Lung microvascular endothelial cell (primary cell): ENCODE results near the gene CEP72. TPM values are rescaled to one million over a fixed set of nuclear protein-coding genes. Genes with fewer than 3 reads are reported as not detected.

Experiments
- DNase-seq, 2 donors: peaks; one replicate each; pipeline versions ENCODE4 v3.0.0 to v3.0.0-alpha.2; 2010; ENCODE audit warnings: low read depth in 2 of 2
- total RNA-seq: library from RNA; depleted of rRNA; stranded (reverse); fragments of >200 nt; gene quantifications from 2 replicates; pipeline ENCODE4 v1.2.1, GENCODE V29; 2014

The CEP72 gene
- total RNA-seq, 1 donor from 2014 or later: 0.99 TPM

- DNase-seq: no peak
These were observed 24.8 kb downstream of the CEP72 start for GRCh38 chr5:636951-637350.

DNA sequence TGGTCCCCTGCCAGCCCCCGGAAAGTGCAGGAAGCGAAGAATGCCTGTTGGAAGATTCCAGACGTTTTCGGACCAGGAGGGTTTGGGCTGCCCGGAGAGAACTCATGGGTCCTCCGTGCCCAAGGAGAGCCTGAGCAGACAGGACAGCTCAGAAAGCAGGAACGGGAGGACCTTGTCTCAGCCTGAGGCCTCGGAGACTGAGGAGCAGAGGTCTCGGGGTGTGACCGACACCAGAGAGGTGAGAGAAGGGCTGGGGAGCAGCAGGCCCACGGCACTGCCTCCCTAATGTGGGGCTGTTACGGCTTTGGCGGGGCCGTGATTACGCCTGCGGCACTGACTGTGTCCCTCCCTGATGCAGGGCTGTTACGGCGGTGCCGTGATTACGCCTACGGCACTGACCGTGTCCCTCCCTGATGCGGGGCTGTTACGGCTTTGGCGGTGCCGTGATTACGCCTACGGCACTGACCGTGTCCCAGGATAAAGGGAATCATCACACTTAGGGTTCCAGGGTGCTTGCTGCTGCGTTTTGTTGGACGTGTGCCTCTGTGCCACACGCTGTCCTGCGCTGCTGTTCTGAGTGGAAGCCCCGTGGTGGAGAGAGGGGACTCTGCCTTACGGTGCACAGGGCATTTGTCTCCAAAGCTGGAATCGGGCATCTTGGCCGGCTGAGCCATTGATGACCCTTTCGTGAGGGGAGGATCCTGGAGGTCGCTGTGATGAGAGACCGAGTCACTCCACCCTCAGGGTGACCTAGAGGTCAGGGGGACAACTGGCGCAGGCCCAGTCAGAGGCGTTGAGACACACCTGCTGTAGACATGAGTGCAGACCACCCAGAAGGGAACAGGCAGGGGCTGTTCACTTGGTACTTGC, 25.7 kb downstream of the CEP72 start:
- DNase-seq: no peak

DNA sequence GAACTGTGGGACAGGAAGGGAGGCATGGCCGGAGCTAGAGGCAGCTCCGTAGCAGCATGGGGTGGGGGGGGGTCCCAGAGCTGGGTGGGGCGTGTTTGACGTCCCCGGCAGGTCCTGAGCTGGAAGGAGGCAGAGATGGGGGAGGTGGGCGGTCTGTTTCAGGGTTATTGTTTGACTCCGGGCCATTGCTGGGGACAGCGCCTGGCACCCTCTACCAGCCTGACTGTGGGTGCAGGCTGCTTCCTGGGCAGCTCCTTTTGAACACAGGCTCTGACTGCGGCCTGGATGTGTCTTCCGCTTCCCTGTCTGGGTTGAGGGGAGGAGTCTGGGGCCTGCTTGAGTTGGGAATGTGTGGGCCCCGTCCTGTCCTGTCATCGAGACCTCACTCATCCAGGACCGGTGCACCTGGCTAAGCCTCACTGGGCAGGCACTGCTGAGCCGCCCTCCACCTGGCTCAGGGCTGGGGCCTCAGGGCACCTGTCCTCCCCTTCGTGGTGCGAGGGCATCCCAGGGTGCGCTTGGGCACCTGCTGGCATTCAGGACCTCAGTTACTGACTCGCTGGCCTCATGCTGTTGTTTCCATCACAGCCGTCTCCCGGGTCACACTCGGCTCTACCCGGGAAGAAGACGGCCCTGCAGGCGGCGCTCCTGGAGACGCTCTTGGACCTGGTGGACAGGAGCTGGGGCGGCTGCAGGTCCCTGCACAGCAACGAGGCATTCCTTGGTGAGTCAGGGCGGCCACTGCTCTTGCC, 26.5 kb downstream of the CEP72 start:
- DNase-seq: no peak

- DNase-seq: no peak
These were observed 27.1 kb downstream of the CEP72 start for GRCh38 chr5:639253-639530.

- DNase-seq: no peak
These were observed 27.6 kb downstream of the CEP72 start for GRCh38 chr5:639584-640213.

DNA sequence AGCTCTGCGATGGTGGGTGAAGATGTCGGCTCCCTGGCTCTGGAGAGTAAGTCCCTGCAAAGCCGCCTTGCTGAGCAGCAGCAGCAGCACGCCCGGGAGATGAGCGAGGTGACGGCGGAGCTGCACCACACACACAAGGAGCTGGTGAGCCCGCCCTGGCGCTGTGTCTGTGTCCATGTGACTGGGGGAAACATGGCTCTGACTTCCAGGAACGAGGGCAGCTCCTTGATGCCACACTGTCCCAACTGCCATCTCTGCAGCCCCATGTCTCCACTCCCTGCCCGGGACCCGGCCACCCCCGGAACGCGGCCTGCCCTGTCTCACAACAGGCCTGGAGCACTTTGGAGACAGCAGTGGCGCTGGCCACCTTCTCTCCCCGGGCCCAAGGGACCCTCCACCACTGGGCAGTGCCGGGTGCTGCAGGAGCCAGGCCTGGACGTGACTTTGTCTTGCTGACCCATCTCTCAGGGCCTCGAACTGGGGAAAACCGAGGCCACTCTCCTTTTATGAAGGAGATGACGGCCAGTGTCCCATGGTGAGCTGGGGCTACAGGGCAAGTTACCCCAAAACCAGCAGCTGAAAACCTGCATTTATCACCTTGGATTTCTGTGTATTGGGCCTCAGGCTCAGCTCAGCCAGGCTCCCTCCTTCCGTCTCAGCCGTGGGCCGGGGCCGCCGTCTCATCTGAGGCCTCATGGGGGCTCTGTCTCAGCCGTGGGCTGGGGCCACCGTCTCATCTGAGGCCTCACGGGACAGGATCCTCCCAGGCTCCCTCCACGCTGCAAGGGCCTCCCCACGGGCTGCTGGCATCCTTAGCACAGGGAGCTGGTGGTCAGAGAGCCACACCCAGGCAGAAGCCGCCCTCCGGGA, 28.6 kb downstream of the CEP72 start:
- no peak for DNase-seq

GRCh38 chr5:641331-641765, 29.2 kb downstream of the CEP72 start:
- DNase-seq: no peak

DNA sequence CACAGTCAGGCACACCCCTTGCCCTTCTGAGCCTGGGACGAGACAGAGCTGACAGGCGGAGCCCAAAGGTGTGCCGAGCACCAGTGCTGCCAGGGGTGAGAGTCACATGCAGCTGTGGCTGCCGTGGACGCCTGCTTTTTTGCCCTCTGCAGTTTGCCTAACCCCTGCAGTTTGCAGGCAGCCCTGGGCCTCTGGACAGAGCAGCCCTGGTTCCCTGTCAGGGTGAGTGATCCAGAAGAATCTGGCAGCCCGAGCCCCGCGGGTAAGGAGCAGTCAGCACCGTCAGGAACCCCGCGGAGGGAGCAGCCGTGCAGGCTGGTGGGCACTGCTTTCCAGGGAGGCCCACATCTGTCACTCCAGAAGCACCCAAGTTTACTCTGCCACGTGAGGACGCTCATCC, 30.3 kb downstream of the CEP72 start:
- no peak for DNase-seq

DNA sequence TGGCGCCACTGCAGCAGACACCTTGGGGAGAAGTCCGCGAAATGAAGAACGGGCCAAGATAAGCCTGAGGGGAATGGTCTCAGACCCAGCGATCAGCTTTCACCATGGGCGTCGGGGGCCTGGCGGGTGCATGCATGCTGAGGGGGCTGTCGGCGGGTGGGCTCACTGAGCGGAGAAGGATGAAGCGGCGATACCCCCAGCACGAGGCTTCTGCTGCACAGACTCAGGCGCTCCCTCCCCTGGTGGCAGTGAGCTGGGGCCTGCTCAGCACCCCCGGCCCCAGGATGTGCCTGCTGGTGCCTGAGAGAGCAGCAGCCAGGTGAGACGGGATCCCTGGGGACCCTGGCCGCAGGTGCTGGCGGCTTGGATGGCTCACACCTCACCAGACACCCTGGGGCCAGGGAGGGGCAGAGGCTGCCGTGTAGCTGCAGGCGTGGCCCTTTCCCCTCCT, 31.2 kb downstream of the CEP72 start:
- no peak for DNase-seq

GRCh38 chr5:643811-644271, 31.7 kb downstream of the CEP72 start:
- no peak for DNase-seq

- DNase-seq: no peak
These were observed 32.4 kb downstream of the CEP72 start for GRCh38 chr5:644509-644908.

DNA sequence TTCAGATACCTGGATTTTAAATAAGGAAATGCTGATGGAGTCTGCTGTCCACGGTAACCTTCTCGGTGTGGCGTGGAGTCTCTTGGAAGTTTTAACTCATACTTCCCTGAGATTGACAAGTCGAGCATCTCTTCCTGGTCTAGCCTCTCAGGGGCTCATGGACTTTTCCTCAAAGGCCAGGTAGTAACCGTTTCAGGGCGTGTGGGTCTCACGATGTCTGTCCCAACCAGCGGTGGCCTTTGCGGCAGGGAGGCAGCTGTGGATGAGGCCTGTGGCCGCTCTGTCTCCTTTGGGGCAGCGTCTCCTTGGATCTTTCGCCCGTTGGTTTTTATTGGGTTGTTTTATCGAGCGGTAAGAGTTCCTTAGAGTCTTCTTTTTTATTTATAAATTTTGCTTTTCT, 32.8 kb downstream of the CEP72 start:
- no peak for DNase-seq

GRCh38 chr5:645421-645820, 33.3 kb downstream of the CEP72 start:
- no peak for DNase-seq

DNA sequence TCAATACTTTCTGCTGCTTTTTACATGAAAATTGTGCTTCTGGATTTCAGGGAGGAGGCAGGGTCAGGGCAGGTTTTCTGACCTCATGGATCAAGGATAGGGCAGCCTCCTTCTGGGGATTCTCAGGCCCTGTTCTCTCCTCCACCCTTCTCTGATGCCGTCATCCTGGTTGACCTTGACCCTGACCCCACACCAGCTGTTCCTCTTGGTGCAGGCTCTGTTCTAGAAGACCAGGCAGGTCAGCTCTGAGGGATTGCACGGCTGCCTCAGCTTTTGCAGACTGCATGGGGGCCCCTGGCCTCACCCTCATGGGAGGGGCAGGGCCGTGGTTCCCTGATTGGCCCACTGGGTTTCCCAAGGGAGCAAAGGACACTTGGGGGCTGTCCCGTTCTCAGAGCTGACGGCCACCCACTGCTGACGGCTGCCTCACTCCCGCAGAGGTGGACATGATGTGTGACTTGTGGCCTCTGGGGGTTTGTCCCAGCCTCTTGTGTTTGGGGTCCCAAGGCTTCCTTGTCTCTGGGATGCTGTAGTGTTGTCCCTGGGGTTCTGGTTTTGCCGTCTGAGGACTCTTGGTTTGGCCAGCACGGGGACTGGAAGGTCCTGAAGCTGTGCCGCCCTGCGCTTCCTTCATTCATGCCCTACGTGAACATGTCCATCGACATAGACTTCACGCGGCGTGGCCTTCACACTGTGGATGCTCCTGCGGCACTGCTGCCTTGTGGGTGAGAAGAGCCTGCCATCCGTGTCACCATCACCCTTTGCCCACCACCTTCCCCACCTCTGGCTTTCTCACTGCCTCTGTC, 34.5 kb downstream of the CEP72 start:
- DNase-seq: no peak

DNA sequence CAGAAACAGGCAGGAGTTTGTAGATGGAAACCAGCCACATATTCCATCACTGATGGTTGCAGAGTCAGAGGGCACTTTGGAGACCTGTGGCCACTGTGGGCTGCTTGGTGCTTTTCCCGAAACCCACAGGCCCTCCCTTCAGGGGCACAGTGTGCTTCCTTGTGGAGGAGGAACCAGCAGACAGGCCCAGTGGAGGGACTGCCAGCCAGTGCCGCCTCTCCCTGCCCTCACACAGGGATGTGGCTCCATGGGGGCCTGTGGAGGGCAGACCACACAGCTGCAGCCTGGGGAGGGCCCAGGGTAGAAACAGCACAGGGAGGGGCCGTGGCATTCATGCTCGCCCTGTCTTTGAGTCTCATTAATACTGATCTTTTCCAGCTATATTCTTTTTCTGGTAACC, 35.2 kb downstream of the CEP72 start:
- no peak for DNase-seq

- no peak for DNase-seq
These were observed 35.6 kb downstream of the CEP72 start for GRCh38 chr5:647727-648126.

DNA sequence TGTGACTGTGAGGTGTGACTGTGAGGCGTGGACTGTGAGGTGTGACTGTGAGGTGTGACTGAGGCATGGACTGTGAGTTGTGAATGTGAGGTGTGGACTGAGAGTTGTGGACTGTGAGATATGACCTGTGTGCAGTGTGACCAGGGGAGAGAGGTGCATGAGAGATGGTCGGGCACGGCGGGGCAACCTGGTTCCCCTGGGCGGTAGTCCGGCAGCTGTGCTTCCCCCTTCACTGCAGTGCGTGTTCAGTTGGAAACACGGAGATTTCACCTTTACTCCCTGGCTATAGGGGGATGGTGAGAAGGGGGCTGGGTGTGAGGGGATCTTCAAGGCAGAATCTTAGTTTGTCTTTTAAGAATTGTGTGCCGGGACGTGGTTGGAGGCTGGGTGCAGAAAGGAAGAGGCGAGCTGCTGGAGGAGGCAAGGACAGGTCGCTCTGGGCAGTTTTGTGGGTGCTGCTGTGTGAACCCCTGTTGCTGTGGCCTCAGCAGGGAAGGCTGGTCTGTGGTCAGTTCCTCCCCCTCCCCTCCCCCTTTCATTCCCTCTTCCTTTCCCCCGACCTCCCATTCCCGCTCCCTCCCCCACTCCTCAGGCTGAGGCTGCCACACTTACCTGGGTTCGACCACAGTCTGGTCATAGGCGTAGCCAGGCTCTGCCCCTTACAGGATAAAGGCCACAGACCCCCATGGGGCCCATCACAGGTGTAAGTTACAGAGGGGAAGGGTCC, 39.3 kb downstream of the CEP72 start:
- no peak for DNase-seq

DNA sequence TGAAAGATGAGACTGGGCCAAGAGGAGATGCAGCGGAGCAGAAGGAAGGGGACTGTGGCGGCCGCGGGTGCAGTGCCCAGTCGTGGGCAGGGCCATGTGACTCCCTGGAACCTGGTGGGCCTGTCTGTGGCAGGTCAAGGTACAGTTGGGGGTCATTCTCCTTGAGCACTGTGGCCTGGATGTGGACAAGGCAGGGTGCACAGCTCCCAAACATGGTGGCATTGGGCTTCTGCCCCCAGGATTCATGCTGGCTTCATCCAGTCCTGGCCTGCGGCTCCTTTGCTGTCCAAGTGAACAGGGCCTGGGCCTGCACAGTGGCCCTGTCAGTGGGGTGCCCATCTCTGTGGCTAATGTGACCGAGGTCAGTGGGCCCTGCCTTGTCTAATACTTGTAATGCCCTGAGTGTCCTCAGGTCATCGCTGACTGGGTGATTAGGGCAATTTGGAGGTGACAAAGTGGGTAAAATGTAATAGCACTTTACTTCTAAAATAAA, 39.9 kb downstream of the CEP72 start:
- no peak for DNase-seq

- DNase-seq: no peak
These were observed 40.7 kb downstream of the CEP72 start for GRCh38 chr5:652773-653350.
